PFSK-1 (cell line): ENCODE data around the gene PHF13.

Source experiments
- FOXP2 ChIP-seq: optimal IDR thresholded peaks from 2 replicates; pipeline ENCODE3; 2011; ENCODE audit warnings: borderline replicate concordance, control low read depth, inconsistent platforms; ENCODE audit not compliant: insufficient read depth; ENCODE audit errors: extremely low read length, extremely low read depth
- POLR2AphosphoS5 ChIP-seq: IDR thresholded peaks from 2 replicates; pipeline ENCODE4 v1.6.1; 2012; ENCODE audit warnings: low read depth, mild to moderate bottlenecking, control low read depth, low read length, moderate library complexity
- SIN3A ChIP-seq: IDR thresholded peaks from 2 replicates; pipeline ENCODE4 v1.6.1; 2012; ENCODE audit warnings: mild to moderate bottlenecking, low read length, moderate library complexity, borderline replicate concordance; ENCODE audit not compliant: insufficient read depth
- TAF1 ChIP-seq: IDR thresholded peaks from 2 replicates; pipeline ENCODE4 v1.6.1; 2012; ENCODE audit warnings: low read length, control low read depth, borderline replicate concordance; ENCODE audit not compliant: insufficient read depth
- TF ChIP-seq, protein P1 (sequence below), 2 experiments: IDR thresholded peaks; 2 replicates each; pipeline versions ENCODE4 v1.6.1 to v1.8.0; 2011 to 2012; ENCODE audit warnings: low read depth in 2 of 2, low read length in 2 of 2, control low read depth in 1 of 2, inconsistent platforms in 1 of 2, mild to moderate bottlenecking in 1 of 2, moderate library complexity in 1 of 2; ENCODE audit not compliant: insufficient read depth in 1 of 2

Gene PHF13

DNA sequence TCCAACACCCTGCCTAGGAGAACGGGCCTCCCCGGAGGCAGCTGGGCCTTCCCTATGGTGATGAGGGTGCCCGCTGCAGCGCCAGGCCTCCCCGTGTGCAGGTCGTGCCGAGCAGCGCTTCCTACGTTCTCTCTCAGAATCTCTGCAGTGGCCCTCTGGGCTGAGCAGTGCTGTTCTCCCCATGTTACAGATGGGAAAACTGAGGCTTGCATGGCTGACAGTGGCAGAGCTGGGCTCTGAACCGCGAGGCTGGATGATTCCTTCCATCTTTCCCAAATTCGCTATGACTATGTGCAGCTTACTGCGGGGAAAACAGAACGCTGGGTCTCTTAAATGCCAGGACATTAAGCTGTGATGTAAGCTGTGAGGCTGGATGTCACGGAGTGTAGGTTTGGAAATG, 19.7 kb upstream of the PHF13 start:
- TF ChIP-seq POLR2AphosphoS5 = no peak
- no peak for TF ChIP-seq FOXP2
- TF ChIP-seq TAF1 = no peak
- TF ChIP-seq, protein P1, sequence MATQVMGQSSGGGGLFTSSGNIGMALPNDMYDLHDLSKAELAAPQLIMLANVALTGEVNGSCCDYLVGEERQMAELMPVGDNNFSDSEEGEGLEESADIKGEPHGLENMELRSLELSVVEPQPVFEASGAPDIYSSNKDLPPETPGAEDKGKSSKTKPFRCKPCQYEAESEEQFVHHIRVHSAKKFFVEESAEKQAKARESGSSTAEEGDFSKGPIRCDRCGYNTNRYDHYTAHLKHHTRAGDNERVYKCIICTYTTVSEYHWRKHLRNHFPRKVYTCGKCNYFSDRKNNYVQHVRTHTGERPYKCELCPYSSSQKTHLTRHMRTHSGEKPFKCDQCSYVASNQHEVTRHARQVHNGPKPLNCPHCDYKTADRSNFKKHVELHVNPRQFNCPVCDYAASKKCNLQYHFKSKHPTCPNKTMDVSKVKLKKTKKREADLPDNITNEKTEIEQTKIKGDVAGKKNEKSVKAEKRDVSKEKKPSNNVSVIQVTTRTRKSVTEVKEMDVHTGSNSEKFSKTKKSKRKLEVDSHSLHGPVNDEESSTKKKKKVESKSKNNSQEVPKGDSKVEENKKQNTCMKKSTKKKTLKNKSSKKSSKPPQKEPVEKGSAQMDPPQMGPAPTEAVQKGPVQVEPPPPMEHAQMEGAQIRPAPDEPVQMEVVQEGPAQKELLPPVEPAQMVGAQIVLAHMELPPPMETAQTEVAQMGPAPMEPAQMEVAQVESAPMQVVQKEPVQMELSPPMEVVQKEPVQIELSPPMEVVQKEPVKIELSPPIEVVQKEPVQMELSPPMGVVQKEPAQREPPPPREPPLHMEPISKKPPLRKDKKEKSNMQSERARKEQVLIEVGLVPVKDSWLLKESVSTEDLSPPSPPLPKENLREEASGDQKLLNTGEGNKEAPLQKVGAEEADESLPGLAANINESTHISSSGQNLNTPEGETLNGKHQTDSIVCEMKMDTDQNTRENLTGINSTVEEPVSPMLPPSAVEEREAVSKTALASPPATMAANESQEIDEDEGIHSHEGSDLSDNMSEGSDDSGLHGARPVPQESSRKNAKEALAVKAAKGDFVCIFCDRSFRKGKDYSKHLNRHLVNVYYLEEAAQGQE (IDR thresholded peaks at IDR 0.05; ENCODE audit: insufficient read depth in 1 of 2, low read depth in 2 of 2, low read length in 2 of 2) = no peak
- TF ChIP-seq SIN3A = no peak

DNA sequence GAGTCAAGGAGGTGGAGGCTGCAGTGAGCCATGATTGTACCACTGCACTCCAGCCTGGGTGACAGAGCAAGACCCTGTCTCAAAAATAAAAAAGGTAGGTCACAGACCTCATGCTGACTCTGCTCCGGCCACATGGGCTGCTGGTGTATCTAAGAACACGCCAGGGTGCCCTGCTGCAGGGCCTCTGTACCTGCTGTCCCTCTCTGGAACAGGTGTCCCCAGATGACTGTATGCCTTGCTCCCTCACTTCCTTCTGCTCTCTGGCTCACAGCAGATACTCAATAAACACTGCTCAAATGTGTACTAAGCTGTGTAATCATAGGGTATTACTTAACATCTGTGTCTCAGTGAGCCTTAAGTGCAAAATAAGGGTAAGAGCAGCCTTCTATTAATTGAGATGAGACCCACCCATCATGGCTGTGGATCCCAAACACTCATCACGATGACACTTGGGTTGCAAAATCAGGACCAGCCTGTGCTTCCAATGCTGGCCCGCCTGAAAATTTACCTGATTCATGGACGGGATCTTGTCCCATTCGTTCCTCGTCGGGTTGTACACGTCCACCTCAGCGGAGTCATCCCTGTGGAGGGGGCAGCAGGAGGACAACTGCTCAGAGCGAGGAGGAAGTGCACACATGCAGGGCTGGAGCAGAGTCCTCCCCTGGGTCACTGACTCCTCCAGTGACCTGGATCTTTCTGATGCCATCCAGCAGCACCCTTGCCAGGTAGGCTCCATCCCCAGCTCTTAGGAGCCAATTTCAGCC, 18.4 kb upstream of the PHF13 start:
- no peak for TF ChIP-seq SIN3A
- no peak for TF ChIP-seq POLR2AphosphoS5
- TF ChIP-seq, protein P1 (IDR thresholded peaks at IDR 0.05; ENCODE audit: insufficient read depth in 1 of 2, low read depth in 2 of 2, low read length in 2 of 2) = no peak
- no peak for TF ChIP-seq FOXP2
- no peak for TF ChIP-seq TAF1

- TF ChIP-seq TAF1 (no peak), POLR2AphosphoS5 (no peak), SIN3A (no peak), FOXP2 (no peak)
- TF ChIP-seq, protein P1 (IDR thresholded peaks at IDR 0.05; ENCODE audit: insufficient read depth in 1 of 2, low read depth in 2 of 2, low read length in 2 of 2) = no peak
Observed at GRCh38 chr1:6596351-6596750, 17.2 kb upstream of the PHF13 start.

- TF ChIP-seq SIN3A = no peak
- TF ChIP-seq, protein P1 (IDR thresholded peaks at IDR 0.05; ENCODE audit: insufficient read depth in 1 of 2, low read depth in 2 of 2, low read length in 2 of 2) = no peak
Observed at GRCh38 chr1:6596886-6597776, 16.4 kb upstream of the PHF13 start.
